Lower leg skin (tissue), 3 donors: Measurements from ENCODE around the gene PLCG1.

Experiments used
- POLR2A ChIP-seq, 2 donors: fragments of 450-650 bp; IDR thresholded peaks; one replicate each; pipeline ENCODE4 v1.6.1; 2016 to 2017; ENCODE audit warnings: antibody characterized with exemption in 2 of 2, mild to moderate bottlenecking in 1 of 2, moderate library complexity in 1 of 2
- TF ChIP-seq, protein P1 (sequence below), 3 donors: fragments of 450-650 bp; IDR thresholded peaks; one replicate each; pipeline ENCODE4 v1.5.1; 2016; ENCODE audit warnings: antibody characterized with exemption in 3 of 3, mild to moderate bottlenecking in 3 of 3, moderate library complexity in 2 of 3

DNA sequence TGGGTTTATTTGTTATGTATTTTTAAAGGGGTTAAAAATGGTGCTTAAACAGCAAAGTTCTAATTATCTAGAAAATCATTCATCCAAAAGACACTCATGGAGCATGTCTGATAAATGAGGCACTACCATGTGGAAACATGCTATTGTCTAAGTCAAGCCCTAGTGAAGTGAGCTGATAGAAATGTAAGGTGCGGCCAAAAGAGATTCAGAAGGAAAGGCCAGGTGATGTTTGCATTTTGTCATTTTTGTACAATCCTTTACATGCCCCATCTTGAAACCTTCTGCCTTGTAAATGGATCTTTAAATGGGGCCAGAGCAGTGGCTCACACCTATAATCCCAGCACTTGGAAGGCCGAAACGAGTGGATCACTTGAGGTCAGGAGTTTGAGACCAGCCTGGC, 77.3 kb downstream of the PLCG1 start:
- TF ChIP-seq, protein P1, sequence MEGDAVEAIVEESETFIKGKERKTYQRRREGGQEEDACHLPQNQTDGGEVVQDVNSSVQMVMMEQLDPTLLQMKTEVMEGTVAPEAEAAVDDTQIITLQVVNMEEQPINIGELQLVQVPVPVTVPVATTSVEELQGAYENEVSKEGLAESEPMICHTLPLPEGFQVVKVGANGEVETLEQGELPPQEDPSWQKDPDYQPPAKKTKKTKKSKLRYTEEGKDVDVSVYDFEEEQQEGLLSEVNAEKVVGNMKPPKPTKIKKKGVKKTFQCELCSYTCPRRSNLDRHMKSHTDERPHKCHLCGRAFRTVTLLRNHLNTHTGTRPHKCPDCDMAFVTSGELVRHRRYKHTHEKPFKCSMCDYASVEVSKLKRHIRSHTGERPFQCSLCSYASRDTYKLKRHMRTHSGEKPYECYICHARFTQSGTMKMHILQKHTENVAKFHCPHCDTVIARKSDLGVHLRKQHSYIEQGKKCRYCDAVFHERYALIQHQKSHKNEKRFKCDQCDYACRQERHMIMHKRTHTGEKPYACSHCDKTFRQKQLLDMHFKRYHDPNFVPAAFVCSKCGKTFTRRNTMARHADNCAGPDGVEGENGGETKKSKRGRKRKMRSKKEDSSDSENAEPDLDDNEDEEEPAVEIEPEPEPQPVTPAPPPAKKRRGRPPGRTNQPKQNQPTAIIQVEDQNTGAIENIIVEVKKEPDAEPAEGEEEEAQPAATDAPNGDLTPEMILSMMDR (IDR thresholded peaks at IDR 0.05) = no peak
- TF ChIP-seq POLR2A (IDR thresholded peaks at IDR 0.05) = no peak
